HG02571 (cell line): ENCODE data around the gene LZIC.

Source experiments
- ATAC-seq: cut with Tn5 transposase; IDR thresholded peaks from one replicate; pipeline ENCODE4 v1.9.1; 2021; ENCODE audit warnings: mild to moderate bottlenecking, moderate library complexity; ENCODE audit not compliant: unreplicated experiment

LZIC gene

DNA sequence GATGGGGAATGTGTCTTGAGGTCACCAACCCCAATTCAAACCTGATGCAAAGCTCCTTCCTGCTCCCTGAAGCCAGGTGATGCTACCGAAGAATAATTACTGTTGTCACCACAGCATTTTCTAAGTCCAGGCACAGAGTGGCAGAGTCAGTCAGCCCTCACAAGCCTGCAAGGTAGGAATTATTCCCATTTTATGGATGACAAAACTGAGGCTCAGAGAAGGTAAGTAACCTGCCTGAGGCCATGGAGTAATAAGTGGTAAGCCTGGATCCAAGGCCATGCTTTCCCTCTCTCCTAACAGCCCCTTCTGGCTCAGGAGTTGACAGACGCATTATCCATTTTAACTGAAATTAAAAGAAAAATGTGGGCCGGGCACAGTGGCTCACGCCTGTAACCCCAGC lies 56.1 kb downstream of the LZIC start:
- no peak for ATAC-seq

- no peak for ATAC-seq
These were observed 57.0 kb downstream of the LZIC start for GRCh38 chr1:9886092-9886742.

DNA sequence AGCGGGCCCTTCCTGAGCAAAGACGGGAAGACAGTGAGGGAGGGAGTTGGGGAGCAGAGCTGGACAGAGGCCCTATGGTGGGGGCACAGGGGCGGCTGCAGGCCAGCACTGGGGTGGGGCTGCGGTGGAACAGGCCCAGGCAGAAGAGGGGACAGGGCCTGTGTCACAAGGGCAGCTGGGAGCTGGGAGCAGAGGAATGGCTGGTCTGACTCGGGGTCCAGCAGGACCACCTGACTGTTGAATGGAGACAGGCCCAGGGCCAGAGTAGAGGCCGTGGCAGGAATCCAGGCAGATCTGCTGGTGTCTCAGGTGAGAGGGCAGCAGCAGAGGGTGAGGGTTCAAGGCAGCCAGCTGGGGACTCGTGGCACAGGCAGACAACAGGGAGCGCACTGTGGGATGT lies 58.4 kb downstream of the LZIC start:
- no peak for ATAC-seq

GRCh38 chr1:9883585-9884449 lies 59.4 kb downstream of the LZIC start:
- ATAC-seq, result no peak

GRCh38 chr1:9882945-9883303 lies 60.3 kb downstream of the LZIC start:
- ATAC-seq, result no peak

DNA sequence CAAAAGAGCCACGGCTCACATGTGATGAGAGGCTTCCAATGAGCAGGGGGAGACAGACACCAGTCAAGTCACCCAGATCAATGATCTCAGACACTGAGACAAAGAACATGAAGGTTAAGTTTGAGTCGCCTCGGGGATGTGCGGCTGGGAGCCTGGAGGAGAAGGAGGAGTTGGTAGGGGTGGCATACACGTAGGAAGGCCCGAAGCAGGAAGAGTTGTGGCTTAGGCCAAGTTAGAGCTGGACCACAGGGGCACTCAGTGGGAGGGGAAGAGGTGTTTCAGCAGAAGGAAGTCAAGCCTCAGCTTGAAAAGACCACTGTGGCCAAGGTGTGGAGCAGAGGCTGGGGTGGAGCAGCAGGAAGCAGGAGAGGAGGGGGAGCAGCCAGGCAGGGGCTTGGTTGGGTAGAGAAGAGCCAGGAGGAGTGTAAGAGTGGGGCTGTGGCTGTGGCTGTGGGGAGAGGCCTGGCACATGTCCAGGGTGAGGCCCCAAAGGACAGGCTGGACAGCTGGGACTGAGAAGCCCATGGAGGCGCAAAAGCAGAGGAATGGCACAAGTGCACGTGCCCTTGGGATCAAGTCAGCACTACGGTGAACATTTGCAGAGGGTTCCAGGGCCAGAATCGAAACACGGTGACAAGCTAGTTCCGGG lies 60.8 kb downstream of the LZIC start:
- no peak for ATAC-seq

DNA sequence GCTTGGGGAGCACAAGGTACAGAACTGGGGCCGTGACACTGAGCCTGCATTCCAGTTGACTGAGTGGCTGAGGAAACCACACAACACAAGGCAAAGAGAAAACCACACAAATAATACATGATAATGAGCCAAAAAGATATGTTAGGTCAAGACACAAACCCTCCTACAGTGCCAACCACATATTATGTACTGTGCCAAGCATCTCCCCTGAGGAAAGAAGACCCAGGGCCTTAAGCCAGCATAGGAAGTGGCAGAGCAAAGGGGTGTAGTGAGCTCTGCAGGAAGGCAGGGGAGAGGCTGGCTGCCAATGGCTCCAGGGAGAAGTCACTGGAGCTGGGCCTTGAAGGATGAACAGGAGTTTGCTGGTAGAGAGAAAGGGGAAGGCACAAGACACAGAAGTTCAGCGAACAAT lies 61.3 kb downstream of the LZIC start:
- ATAC-seq, result no peak
